ENCODE measurements around the gene TPSD1.

Gene TPSD1

DNA sequence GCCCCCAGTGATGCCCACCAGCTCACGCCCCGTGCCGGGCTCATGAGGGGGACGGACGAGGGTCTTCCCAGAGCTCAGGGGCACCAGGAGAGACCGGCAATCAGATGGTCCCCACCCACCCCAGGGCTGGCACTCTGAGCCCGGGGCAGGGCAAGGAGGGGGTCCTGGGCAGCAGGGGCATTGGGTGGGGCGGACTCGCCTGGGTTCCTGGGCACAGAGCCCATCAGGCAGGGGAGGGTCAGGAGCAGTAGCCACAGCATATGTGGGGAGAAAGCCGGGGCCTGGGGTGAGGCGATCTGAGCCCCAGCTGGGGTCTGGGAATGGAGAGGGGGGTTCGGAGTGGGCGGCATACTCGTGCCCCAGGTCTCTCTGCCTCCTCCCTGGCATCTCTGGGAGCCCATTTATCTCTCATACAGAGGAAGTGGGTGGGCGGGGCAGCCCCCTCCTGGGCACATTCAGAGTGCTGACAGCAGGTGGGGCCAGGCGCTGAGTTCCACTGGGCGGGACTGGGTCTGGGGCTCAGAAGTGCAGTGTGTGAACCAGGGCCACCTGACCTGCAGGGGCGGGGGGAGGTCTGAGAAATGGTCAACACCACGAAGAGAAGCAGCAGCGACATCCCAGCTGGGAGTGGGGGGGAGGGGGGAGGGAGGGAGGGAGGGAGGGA, 33.1 kb downstream of the TPSD1 start:
- TF ChIP-seq, protein P1, sequence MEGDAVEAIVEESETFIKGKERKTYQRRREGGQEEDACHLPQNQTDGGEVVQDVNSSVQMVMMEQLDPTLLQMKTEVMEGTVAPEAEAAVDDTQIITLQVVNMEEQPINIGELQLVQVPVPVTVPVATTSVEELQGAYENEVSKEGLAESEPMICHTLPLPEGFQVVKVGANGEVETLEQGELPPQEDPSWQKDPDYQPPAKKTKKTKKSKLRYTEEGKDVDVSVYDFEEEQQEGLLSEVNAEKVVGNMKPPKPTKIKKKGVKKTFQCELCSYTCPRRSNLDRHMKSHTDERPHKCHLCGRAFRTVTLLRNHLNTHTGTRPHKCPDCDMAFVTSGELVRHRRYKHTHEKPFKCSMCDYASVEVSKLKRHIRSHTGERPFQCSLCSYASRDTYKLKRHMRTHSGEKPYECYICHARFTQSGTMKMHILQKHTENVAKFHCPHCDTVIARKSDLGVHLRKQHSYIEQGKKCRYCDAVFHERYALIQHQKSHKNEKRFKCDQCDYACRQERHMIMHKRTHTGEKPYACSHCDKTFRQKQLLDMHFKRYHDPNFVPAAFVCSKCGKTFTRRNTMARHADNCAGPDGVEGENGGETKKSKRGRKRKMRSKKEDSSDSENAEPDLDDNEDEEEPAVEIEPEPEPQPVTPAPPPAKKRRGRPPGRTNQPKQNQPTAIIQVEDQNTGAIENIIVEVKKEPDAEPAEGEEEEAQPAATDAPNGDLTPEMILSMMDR (IDR thresholded peaks at IDR 0.05), result no peak

DNA sequence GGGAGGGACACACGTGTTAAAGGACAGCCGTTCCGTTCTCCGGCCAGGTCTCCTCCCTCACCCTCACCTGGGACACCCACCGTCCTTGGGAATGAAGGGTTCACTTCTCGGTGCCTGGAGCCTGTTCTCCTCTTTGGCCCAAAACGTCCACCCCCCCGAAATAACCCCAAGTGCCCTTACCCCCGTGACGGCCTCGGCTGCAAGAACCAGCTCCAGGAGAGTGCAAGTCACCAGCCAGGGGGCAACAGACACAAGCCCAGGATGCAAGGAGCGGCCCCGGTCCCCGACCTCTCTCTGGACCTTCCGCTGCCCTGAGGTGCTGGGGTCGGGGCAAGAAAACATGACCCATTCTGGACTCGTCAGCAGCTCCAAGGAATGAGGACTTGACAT, 33.6 kb downstream of the TPSD1 start:
- TF ChIP-seq, protein P1 (IDR thresholded peaks at IDR 0.05), result no peak

DNA sequence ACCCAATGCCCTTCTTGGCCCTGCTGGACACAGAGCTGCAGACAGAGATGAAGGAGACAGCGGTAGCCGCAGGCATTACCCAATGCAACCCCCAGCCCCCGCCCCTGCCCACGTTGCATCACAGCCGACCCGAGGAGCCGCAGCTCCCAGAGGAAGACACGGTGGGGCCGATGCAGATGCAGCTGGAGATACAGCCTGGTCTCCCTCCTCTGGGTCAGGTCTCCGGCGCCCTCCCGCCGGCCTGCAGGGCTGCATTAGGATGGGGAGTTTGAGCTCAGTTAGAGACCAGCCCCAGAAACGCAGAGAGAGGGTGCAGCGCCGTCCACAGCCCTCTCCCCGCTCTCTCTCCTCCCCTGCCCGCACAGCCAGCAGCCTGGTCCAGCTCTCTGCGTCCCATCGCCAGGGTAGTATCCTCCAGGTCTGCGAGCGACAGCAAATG, 34.2 kb downstream of the TPSD1 start:
- TF ChIP-seq, protein P1 (IDR thresholded peaks at IDR 0.05), result no peak

DNA sequence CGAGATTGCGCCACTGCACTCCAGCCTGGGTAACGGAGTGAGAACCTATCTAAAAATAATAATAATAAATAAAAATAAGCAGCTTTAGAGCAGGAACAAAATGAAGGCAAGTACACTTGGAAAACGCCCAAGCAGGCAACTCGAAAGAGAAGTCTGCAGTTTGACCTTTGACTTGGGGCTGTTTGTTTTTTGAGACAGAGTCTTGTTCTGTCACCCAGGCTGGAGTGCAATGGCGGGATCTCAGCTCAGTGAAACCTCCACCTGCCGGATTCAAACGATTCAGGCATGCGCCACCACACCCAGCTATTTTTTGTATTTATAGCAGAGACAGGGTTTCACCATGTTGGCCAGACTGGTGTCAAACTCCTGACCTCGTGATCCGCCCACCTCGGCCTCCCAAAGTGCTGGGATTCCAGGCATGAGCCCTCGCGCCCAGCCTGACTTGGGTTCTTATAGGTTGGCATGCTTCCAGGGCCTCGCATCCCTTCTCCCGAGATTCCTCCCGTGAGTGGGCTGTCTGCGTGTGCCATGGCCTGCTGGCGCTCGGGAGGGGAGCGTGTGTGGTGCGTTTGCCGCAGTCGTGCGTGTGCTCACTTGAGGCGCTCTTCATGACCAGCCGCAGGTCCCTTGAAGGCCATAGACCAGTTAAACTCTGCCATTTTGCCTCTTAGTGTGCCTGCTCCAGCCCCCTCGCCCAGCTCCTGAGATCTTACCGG, 35.1 kb downstream of the TPSD1 start:
- TF ChIP-seq, protein P1 (IDR thresholded peaks at IDR 0.05), result no peak

DNA sequence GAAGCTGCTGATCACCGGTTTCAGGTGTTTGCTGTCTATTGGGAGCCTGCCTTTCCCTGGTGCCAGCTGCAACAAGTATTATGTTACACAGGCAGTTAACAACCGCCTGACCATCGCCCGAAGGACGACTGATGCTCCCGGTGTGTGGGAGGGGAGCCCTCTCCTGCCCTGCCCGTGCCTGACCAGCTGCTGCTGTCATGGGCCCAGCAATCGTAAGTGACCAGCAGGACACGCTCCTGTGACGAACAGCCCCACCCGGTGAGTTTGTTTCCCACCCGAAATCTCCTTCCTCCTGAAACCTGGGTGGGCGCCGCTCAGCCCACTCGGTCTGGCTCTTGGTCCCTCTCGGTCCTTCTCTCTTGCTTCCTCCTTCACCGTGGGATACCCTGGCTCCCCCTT, 35.7 kb downstream of the TPSD1 start:
- TF ChIP-seq, protein P1 (IDR thresholded peaks at IDR 0.05), result no peak

DNA sequence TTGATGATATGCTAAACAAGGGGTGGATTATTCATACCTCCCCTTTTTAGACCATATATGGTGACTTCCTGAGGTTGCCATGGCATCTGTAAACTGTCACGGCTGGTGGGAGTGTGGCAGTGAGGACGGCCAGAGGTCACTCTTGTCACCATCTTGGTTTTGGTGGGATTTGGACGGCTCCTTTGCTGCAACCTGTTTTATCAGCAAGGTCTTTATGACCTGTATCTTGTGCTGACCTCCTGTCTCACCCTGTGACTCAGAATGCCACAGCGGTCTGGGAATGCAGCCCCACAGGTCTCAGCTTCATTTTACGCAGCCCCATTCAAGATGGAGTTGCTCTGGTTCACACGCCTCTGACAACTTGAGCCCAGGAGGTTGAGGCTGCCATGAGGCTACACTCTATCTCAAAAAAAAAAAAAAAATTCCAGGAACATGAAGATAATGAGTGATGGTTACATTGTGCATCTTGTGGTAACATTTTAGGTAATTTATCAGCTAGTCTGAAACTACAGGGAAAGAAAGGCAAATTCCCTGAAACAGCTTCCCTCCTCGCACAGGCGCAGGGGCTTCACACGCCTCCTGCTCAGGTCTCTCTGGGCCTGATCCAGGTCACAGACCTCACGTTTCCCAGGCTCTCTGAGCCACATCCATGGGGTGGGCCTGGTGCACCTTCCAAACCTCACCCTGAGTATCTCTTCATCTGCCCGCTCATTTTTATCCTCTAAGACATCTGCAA, 38.2 kb downstream of the TPSD1 start:
- TF ChIP-seq, protein P1 (IDR thresholded peaks at IDR 0.05), result no peak

DNA sequence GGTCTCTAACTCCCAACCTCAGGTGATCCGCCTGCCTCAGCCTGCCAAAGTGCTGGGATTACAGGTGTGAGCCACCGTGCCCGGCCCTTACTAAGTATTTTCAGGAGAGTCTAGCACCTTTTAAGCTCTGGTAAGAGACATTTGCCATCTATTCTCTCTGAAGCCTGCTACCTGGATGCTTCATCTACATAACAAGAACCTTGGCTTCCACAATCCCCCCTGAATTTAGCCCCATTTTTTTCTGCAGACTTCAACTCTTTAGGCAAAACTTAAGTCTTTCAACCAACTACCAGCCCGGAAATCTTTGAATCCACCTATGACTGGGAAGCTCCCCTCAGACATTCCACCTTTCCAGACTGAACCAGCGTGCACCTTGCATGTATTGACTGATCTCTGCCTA, 39.6 kb downstream of the TPSD1 start:
- TF ChIP-seq, protein P1 (IDR thresholded peaks at IDR 0.05), result no peak
